Activated CD4-positive, alpha-beta T cell treated with anti-CD3 and anti-CD28 coated beads, Interleukin-2, amount 10 ng/mL, durations not matched to agents 7 days and 5 days (primary cell): ENCODE data around the gene FERMT3. TPM values are rescaled to one million over a fixed set of nuclear protein-coding genes. Genes with fewer than 3 reads are reported as not detected.

Source experiments
- CTCF ChIA-PET: fragments of 350-600 bp; sonication (Branson Sonifier 250); formaldehyde crosslinking; loops from one replicate; lab custom pipeline; 2021; ENCODE audit warnings: antibody characterized with exemption; lab: Charles Lee
- POLR2A ChIA-PET: fragments of 350-600 bp; sonication (Branson Sonifier 250); formaldehyde crosslinking; loops from one replicate; lab custom pipeline; 2021; ENCODE audit warnings: antibody characterized with exemption; lab: Charles Lee
- DNase-seq: peaks from one replicate; pipeline ENCODE4 v3.0.0-alpha.2; 2020
- H3K27ac Mint-ChIP-seq: one replicate; pipeline ENCODE4 v1.8.0; 2021; ENCODE audit warnings: mild to moderate bottlenecking, moderate library complexity, mixed read lengths
- H3K27me3 Mint-ChIP-seq: one replicate; pipeline ENCODE4 v1.8.0; 2021; ENCODE audit warnings: mixed read lengths
- H3K36me3 Mint-ChIP-seq: one replicate; pipeline ENCODE4 v1.8.0; 2021; ENCODE audit warnings: low read depth, mixed read lengths
- H3K4me1 Mint-ChIP-seq: one replicate; pipeline ENCODE4 v1.8.0; 2021; ENCODE audit warnings: mixed read lengths
- H3K4me3 Mint-ChIP-seq: one replicate; pipeline ENCODE4 v1.8.0; 2021; ENCODE audit warnings: mild to moderate bottlenecking, moderate library complexity, mixed read lengths
- H3K9me3 Mint-ChIP-seq: one replicate; pipeline ENCODE4 v1.8.0; 2021; ENCODE audit warnings: mixed read lengths
- total RNA-seq, 2 experiments: library from RNA; stranded (reverse); gene quantifications; one replicate each; pipeline ENCODE4 v1.2.3, GENCODE V29; 2021

The FERMT3 gene
- total RNA-seq, 2 experiments from 2014 or later: 190 to 207 TPM

DNA sequence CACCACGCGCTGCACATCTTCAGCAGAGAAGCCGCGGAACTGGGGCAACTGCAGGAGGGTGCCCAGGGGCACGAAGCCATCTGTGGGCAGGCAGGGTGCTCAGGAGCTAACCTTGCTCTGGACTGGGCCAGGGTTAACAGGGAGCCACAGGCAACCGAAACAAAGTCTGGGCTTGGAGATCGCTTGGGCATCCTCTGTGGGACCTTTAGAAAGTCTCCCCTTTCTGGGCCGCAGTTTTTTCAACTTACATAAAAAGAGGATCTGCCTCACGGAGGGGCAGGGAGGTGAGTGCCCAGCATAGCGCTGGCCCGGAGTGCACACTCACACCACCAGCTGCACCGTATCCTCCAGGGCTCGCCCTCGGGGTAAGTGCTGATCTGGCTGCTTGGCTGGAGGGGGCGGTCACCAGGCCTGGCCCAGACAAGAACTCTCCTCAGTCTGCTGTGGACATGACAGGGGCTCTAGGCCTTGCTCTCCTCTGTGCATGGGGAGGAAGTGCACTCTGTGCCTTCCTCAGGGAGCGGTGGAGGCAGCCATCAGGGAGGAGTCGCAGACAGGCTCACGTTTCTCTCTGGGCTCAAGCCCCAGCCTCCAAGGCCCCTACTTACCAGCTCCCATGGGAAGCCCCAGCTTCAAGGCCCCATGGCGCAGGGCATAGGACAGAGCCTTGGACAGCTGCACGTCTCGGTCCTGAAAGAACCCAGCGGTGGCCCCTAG lies 18.5 kb downstream of the FERMT3 start:
- H3K27me3 Mint-ChIP-seq: no peaks in the 10 kb centered on the region
- no peak for DNase-seq
- H3K4me3 Mint-ChIP-seq: peak overlapping the region; percentile 86
- no peaks in the 10 kb centered on the region for H3K9me3 Mint-ChIP-seq
- peaks cover 7% of the 10 kb centered on the region for H3K36me3 Mint-ChIP-seq
- ChIA-PET CTCF (interaction anchor here (2.5 to 9.2 kb wide), 3 partner anchors 9 to 79 kb away, joined by 8 to 94 read pairs (median 9); partner anchors contain the start of gene FERMT3), POLR2A (interaction anchor here (0.7 to 0.8 kb wide), 2 partner anchors 12 to 115 kb away, joined by 4 read pairs; no protein-coding TSS in a partner anchor)
- peak overlapping the region; percentile 90 for H3K27ac Mint-ChIP-seq
- peaks cover 34% of the 10 kb centered on the region for H3K4me1 Mint-ChIP-seq

GRCh38 chr11:64225608-64226506 lies 19.3 kb downstream of the FERMT3 start, which contains the start of the genes NUDT22 and TRPT1:
Gene NUDT22, plus strand, starts transcription at chr11:64226274. Its CDS starts 379 bp downstream, at chr11:64226653.
Gene TRPT1, minus strand, starts transcription at chr11:64226186. Its CDS starts 326 bp downstream, at chr11:64225860.
- peaks cover 38% of the 10 kb centered on the region for H3K4me1 Mint-ChIP-seq
- H3K9me3 Mint-ChIP-seq: no peaks in the 10 kb centered on the region
- H3K27me3 Mint-ChIP-seq: no peaks in the 10 kb centered on the region
- peak within 1 kb of the TSS; percentile 90 for H3K27ac Mint-ChIP-seq
- H3K36me3 Mint-ChIP-seq: peaks cover 5% of the 10 kb centered on the region
- peak within 1 kb of the TSS; percentile 86 for H3K4me3 Mint-ChIP-seq
- peak; percentile 94 for DNase-seq
- ChIA-PET CTCF (interaction anchor here (0.7 to 9.2 kb wide), 7 partner anchors 10 to 78 kb away, joined by 3 to 94 read pairs (median 8); partner anchors contain the start of gene FERMT3), POLR2A (interaction anchor here (0.6 to 1.0 kb wide), 3 partner anchors 15 to 116 kb away, joined by 3 to 4 read pairs (median 3); no protein-coding TSS in a partner anchor)

GRCh38 chr11:64226507-64227051 lies 20.1 kb downstream of the FERMT3 start:
- Mint-ChIP-seq H3K27ac (peak overlapping the region; percentile 87), H3K36me3 (peaks cover 5% of the 10 kb centered on the region), H3K4me3 (peak overlapping the region; percentile 86), H3K27me3 (no peaks in the 10 kb centered on the region), H3K9me3 (no peaks in the 10 kb centered on the region), H3K4me1 (peaks cover 43% of the 10 kb centered on the region)
- peak; percentile 73 for DNase-seq
- CTCF ChIA-PET: interaction anchor here (0.7 to 9.2 kb wide), 9 partner anchors 11 to 78 kb away, joined by 3 to 94 read pairs (median 7); partner anchors contain the start of genes FERMT3 and PLCB3
- POLR2A ChIA-PET: interaction anchor here (0.6 to 1.0 kb wide), 2 partner anchors 15 to 78 kb away, joined by 3 read pairs; no protein-coding TSS in a partner anchor

GRCh38 chr11:64227405-64227956 lies 21.0 kb downstream of the FERMT3 start:
- Mint-ChIP-seq H3K4me3 (peak overlapping the region; percentile 86), H3K27me3 (no peaks in the 10 kb centered on the region), H3K9me3 (no peaks in the 10 kb centered on the region), H3K27ac (peak overlapping the region; percentile 87), H3K4me1 (peaks cover 51% of the 10 kb centered on the region), H3K36me3 (peaks cover 5% of the 10 kb centered on the region)
- POLR2A ChIA-PET: no interaction called here
- no peak for DNase-seq
- CTCF ChIA-PET: interaction anchor here (1.0 to 9.2 kb wide), 6 partner anchors 14 to 77 kb away, joined by 3 to 94 read pairs (median 8); partner anchors contain the start of genes FERMT3, FKBP2 and PLCB3

DNA sequence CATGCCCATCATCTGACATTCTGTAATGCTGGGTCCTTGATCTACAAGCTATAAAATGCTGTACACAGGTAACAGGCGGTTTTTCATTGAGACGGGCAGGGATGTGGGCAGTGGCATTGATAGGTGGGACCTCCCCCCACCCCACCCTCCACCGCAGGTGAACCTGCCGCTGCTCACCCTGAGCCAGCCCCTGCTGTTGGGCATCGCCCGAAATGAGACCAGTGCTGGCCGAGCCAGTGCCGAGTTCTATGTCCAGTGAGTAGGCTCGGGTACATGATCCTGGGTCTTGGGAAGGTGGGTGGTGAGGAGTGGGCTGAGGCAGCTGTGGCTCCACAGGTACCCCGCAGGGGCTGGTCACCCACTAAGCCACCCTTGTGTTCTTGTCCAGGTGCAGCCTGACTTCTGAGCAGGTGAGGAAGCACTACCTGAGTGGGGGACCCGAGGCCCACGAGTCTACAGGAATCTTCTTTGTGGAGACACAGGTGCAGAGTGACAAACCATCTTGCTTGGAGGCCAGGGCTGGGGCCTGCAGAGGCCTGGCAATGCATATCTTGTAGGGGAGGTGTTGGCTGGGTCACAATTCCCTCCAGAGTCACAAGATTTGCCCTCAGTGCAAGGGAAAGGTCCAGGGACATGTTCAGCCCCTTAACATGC lies 22.7 kb downstream of the FERMT3 start:
- H3K27me3 Mint-ChIP-seq: no peaks in the 10 kb centered on the region
- ChIA-PET CTCF (interaction anchor here (0.7 to 9.2 kb wide), 4 partner anchors 12 to 75 kb away, joined by 3 to 94 read pairs (median 3); partner anchors contain the start of gene FERMT3), POLR2A (no interaction called here)
- DNase-seq: no peak
- no peaks in the 10 kb centered on the region for H3K9me3 Mint-ChIP-seq
- H3K36me3 Mint-ChIP-seq: peaks cover 5% of the 10 kb centered on the region
- H3K27ac Mint-ChIP-seq: peak overlapping the region; percentile 94
- H3K4me3 Mint-ChIP-seq: peak overlapping the region; percentile 87
- H3K4me1 Mint-ChIP-seq: peaks cover 59% of the 10 kb centered on the region

DNA sequence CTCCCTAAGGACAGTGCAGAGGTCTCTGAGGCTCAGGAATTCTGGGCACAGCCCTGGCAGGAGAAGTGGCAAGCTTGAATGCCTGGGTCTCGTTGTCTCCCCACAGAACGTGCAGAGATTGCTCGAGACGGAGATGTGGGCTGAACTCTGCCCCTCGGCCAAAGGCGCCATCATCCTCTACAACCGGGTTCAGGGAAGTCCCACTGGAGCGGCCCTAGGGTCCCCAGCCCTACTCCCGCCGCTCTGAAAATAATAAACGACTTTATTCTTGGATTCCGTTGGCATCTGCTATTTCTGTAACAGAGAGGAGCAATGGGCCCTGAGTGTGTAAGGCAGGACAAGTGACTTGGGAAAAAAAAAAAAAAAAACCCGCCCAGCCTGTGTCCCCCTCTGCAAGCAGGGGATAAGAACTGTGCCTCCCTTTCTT lies 23.2 kb downstream of the FERMT3 start:
- Mint-ChIP-seq H3K27me3 (no peaks in the 10 kb centered on the region), H3K4me3 (peak overlapping the region; percentile 87), H3K27ac (peak overlapping the region; percentile 94), H3K9me3 (no peaks in the 10 kb centered on the region), H3K36me3 (peaks cover 5% of the 10 kb centered on the region), H3K4me1 (peaks cover 58% of the 10 kb centered on the region)
- ChIA-PET POLR2A (no interaction called here), CTCF (interaction anchor here (0.6 to 9.2 kb wide), 5 partner anchors 10 to 74 kb away, joined by 3 to 94 read pairs (median 3); partner anchors contain the start of gene FERMT3)
- no peak for DNase-seq

GRCh38 chr11:64230171-64230984 lies 23.9 kb downstream of the FERMT3 start, which contains the start of gene DNAJC4:
Gene DNAJC4, plus strand, starts transcription at chr11:64230548. Its CDS starts 307 bp downstream, at chr11:64230855.
- peak within 1 kb of the TSS; percentile 87 for H3K4me3 Mint-ChIP-seq
- ChIA-PET CTCF (interaction anchor here (0.6 to 9.2 kb wide), 7 partner anchors 11 to 96 kb away, joined by 3 to 94 read pairs (median 3); partner anchors contain the start of gene FERMT3), POLR2A (no interaction called here)
- H3K27me3 Mint-ChIP-seq: no peaks in the 10 kb centered on the region
- no peaks in the 10 kb centered on the region for H3K9me3 Mint-ChIP-seq
- H3K4me1 Mint-ChIP-seq: peaks cover 56% of the 10 kb centered on the region
- peaks cover 5% of the 10 kb centered on the region for H3K36me3 Mint-ChIP-seq
- peak; percentile 94 for DNase-seq
- peak within 1 kb of the TSS; percentile 94 for H3K27ac Mint-ChIP-seq

- Mint-ChIP-seq H3K4me1 (peaks cover 61% of the 10 kb centered on the region), H3K36me3 (peaks cover 7% of the 10 kb centered on the region), H3K27me3 (no peaks in the 10 kb centered on the region), H3K9me3 (no peaks in the 10 kb centered on the region), H3K27ac (peak overlapping the region; percentile 94), H3K4me3 (peak overlapping the region; percentile 87)
- ChIA-PET POLR2A (no interaction called here), CTCF (interaction anchor here (0.6 to 1.2 kb wide), 3 partner anchors 12 to 95 kb away, joined by 4 read pairs; no protein-coding TSS in a partner anchor)
- no peak for DNase-seq
Measured at GRCh38 chr11:64230985-64231365, 24.5 kb downstream of the FERMT3 start.

- no peak overlapping the region for H3K27ac Mint-ChIP-seq
- H3K27me3 Mint-ChIP-seq: no peaks in the 10 kb centered on the region
- ChIA-PET POLR2A (no interaction called here), CTCF (interaction anchor here (0.6 to 1.7 kb wide), 5 partner anchors 11 to 111 kb away, joined by 3 to 4 read pairs (median 4); no protein-coding TSS in a partner anchor)
- peak overlapping the region; percentile 87 for H3K4me3 Mint-ChIP-seq
- H3K4me1 Mint-ChIP-seq: peaks cover 62% of the 10 kb centered on the region
- H3K9me3 Mint-ChIP-seq: no peaks in the 10 kb centered on the region
- DNase-seq: no peak
- peaks cover 7% of the 10 kb centered on the region for H3K36me3 Mint-ChIP-seq
Measured at GRCh38 chr11:64231546-64231945, 25.0 kb downstream of the FERMT3 start.

DNA sequence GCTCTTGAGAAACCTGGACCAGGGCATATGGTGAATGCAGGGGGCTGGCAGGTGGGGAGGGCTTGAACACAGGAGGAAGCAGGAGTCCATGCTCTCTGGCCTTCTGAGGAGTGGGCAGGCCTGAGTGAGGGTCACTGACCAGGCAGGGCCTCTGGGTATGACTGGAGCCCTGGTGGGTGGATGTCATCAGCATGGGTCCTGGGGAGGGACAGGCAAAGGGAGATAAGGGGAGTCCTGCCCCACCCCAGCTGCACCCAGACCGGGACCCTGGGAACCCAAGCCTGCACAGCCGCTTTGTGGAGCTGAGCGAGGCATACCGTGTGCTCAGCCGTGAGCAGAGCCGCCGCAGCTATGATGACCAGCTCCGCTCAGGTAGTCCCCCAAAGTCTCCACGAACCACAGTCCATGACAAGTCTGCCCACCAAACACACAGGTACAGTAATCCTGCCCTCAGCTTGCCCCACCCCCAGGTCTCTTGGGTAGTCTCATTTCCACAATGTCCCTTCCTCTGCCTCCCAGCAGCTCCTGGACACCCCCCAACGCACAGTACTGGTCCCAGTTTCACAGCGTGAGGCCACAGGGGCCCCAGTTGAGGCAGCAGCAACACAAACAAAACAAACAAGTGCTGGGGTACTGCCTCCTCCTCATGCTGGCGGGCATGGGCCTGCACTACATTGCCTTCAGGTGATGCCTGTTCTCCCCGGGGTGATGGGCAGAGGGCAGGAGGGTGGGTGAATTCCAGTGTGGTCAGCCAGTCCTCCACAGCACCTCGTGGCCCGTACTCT lies 25.9 kb downstream of the FERMT3 start:
- Mint-ChIP-seq H3K27ac (peak overlapping the region; percentile 46), H3K27me3 (no peaks in the 10 kb centered on the region), H3K36me3 (peaks cover 9% of the 10 kb centered on the region), H3K4me3 (peak overlapping the region; percentile 52), H3K9me3 (no peaks in the 10 kb centered on the region), H3K4me1 (peaks cover 65% of the 10 kb centered on the region)
- DNase-seq: no peak
- ChIA-PET CTCF (interaction anchor here (0.6 to 2.0 kb wide), 13 partner anchors 9 to 217 kb away, joined by 3 to 6 read pairs (median 4); partner anchors contain the start of genes ESRRA and PLCB3), POLR2A (interaction anchor here (0.6 to 1.0 kb wide), 2 partner anchors 9 to 45 kb away, joined by 3 read pairs; partner anchors contain the start of gene FKBP2)
